HepG2 (cell line): ENCODE results near the gene STAT6.

ENCODE experiments used
- BRD4 ChIP-seq: sonication (generic); formaldehyde crosslinking; IDR thresholded peaks from 2 replicates; pipeline ENCODE4 v1.4.0; 2020; ENCODE audit warnings: missing genetic modification reagents
- CEBPB ChIP-seq: IDR thresholded peaks from 2 replicates; pipeline ENCODE4 v1.6.1; 2011; ENCODE audit warnings: low read depth, low read length, improper control_type of control experiment, borderline replicate concordance
- HNRNPUL1 ChIP-seq: fragments of 200-400 bp; formaldehyde crosslinking; IDR thresholded peaks from 2 replicates; pipeline ENCODE4 v1.6.1; 2017; ENCODE audit warnings: low read depth, mild to moderate bottlenecking, low read length, moderate library complexity
- ZNF510 ChIP-seq: sonication (generic); formaldehyde crosslinking; IDR thresholded peaks from 2 replicates; pipeline ENCODE4 v1.4.0; 2020; ENCODE audit warnings: low read depth, mild to moderate bottlenecking, missing genetic modification reagents
- TF ChIP-seq, protein P1 (sequence below): IDR thresholded peaks from 2 replicates; pipeline ENCODE4 v1.6.1; 2016; ENCODE audit warnings: control low read depth
- TF ChIP-seq, protein P2 (sequence below): sonication (generic); formaldehyde crosslinking; IDR thresholded peaks from 2 replicates; pipeline ENCODE4 v1.8.1; 2022; ENCODE audit warnings: low read depth, mild to moderate bottlenecking, missing genetic modification reagents

DNA sequence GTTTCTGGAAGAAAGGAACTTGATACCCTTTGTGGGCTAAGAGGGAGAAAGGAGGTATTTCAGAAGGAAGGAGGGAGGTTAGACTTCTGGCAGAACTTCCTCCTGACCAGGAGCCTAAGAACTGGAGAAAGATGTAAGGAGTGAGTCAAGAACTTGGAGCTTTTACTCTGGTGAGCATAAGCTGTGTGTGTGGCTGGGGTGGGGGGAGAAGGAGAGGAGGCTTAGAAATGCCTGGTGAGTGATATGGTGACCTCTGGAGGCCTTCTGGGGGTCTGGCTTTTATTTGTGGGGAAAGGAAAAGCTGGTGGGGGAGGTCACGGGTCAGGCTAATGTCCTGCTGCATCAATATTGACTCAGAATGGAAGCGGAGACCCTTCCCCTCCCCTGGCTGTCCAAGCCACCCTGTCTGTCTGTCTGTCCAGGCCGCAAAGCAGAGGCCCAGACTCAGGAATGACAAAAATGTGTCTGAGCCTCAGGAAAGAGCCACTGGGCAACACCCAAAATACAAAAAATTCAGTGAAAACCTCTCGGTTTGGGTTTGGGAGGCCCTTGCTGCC is 21.9 kb upstream of the STAT6 start:
- TF ChIP-seq HNRNPUL1, result no peak
- TF ChIP-seq CEBPB, result no peak
- TF ChIP-seq BRD4 (CRISPR knock-in tag), result no peak
- TF ChIP-seq ZNF510 (CRISPR knock-in tag), result no peak
- TF ChIP-seq, protein P1, sequence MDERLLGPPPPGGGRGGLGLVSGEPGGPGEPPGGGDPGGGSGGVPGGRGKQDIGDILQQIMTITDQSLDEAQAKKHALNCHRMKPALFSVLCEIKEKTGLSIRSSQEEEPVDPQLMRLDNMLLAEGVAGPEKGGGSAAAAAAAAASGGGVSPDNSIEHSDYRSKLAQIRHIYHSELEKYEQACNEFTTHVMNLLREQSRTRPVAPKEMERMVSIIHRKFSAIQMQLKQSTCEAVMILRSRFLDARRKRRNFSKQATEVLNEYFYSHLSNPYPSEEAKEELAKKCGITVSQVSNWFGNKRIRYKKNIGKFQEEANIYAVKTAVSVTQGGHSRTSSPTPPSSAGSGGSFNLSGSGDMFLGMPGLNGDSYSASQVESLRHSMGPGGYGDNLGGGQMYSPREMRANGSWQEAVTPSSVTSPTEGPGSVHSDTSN (CRISPR knock-in tag), result no peak
- TF ChIP-seq, protein P2, sequence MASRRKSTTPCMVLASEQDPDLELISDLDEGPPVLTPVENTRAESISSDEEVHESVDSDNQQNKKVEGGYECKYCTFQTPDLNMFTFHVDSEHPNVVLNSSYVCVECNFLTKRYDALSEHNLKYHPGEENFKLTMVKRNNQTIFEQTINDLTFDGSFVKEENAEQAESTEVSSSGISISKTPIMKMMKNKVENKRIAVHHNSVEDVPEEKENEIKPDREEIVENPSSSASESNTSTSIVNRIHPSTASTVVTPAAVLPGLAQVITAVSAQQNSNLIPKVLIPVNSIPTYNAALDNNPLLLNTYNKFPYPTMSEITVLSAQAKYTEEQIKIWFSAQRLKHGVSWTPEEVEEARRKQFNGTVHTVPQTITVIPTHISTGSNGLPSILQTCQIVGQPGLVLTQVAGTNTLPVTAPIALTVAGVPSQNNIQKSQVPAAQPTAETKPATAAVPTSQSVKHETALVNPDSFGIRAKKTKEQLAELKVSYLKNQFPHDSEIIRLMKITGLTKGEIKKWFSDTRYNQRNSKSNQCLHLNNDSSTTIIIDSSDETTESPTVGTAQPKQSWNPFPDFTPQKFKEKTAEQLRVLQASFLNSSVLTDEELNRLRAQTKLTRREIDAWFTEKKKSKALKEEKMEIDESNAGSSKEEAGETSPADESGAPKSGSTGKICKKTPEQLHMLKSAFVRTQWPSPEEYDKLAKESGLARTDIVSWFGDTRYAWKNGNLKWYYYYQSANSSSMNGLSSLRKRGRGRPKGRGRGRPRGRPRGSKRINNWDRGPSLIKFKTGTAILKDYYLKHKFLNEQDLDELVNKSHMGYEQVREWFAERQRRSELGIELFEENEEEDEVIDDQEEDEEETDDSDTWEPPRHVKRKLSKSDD (CRISPR knock-in tag), result no peak
